Natural killer cell (primary cell): ENCODE data around the gene ZFP92. TPM values are rescaled to one million over a fixed set of nuclear protein-coding genes. Genes with fewer than 3 reads are reported as not detected.

Experiments used
- ATAC-seq, 3 donors: fragments of 150-1000 bp in 2 of 3; fragments of 200-7000 bp in 1 of 3; cut with Tn5 transposase; 1 replicate in 1 of 3; 2 replicates in 2 of 3; pipeline ENCODE4 v1.10.0; 2021; ENCODE audit warnings: mild to moderate bottlenecking in 2 of 3, moderate library complexity in 2 of 3
- DNase-seq, 2 donors: peaks; one replicate each; pipeline versions ENCODE4 v3.0.0 to v3.0.0-alpha.2; 2013 to 2021; ENCODE audit warnings: mixed read lengths in 1 of 2
- H3K27ac ChIP-seq: one replicate; pipeline ENCODE4 v1.5.1; 2013; ENCODE audit warnings: mild to moderate bottlenecking, low read length
- H3K27me3 ChIP-seq: one replicate; pipeline ENCODE4 v1.6.1; 2013; ENCODE audit warnings: low read length; ENCODE audit not compliant: control insufficient read depth, insufficient read depth
- H3K36me3 ChIP-seq: one replicate; pipeline ENCODE4 v1.6.1; 2013; ENCODE audit warnings: low read length; ENCODE audit not compliant: control insufficient read depth, insufficient read depth
- H3K4me1 ChIP-seq: one replicate; pipeline ENCODE4 v1.6.1; 2013; ENCODE audit warnings: low read length; ENCODE audit not compliant: control insufficient read depth, insufficient read depth
- H3K4me3 ChIP-seq: one replicate; pipeline ENCODE4 v1.5.1; 2013; ENCODE audit warnings: low read length
- H3K9me3 ChIP-seq: one replicate; pipeline ENCODE4 v1.6.1; 2013; ENCODE audit warnings: low read length; ENCODE audit not compliant: control insufficient read depth, insufficient read depth
- H3K27ac Mint-ChIP-seq, 2 donors: one replicate each; pipeline ENCODE4 v1.8.0; 2022; ENCODE audit warnings: mild to moderate bottlenecking in 2 of 2, mixed read lengths in 2 of 2, moderate library complexity in 1 of 2
- H3K27me3 Mint-ChIP-seq, 2 donors: one replicate each; pipeline ENCODE4 v1.8.0; 2022; ENCODE audit warnings: low read depth in 2 of 2, mixed read lengths in 2 of 2
- H3K36me3 Mint-ChIP-seq: one replicate; pipeline ENCODE4 v1.8.0; 2022; ENCODE audit warnings: mixed read lengths
- H3K4me1 Mint-ChIP-seq, 2 donors: one replicate each; pipeline ENCODE4 v1.8.0; 2022; ENCODE audit warnings: mixed read lengths in 2 of 2
- H3K4me3 Mint-ChIP-seq: one replicate; pipeline ENCODE4 v1.8.0; 2022; ENCODE audit warnings: mild to moderate bottlenecking, moderate library complexity, mixed read lengths
- H3K9me3 Mint-ChIP-seq, 2 donors: one replicate each; pipeline ENCODE4 v1.8.0; 2022; ENCODE audit warnings: mixed read lengths in 2 of 2
- CTCF ChIP-seq: fragments of 200-600 bp; IDR thresholded peaks from one replicate; pipeline ENCODE4 v1.8.0; 2022; ENCODE audit warnings: antibody characterized with exemption
- WGBS: methylation state at CpG from one replicate; pipeline ENCODE4 v1.1.7; 2013; ENCODE audit warnings: missing lambda C conversion rate; ENCODE audit not compliant: insufficient coverage; 5-methylcytosine and 5-hydroxymethylcytosine counted together
- intact Hi-C: fragments of 100-400 bp; cut with micrococcal nuclease; formaldehyde crosslinking; loops from one replicate; pipeline ENCODE4 v1.14.2; 2022
- total RNA-seq, 4 donors: library from RNA; stranded (reverse); fragments of 120-200 nt in 1 of 4; gene quantifications; one replicate each; pipeline versions ENCODE4 v1.2.3 to v1.2.4, GENCODE V29; 2013 to 2022

Gene ZFP92
- total RNA-seq, 3 donors from 2014 or later (not counting 1 experiment from before 2014, with no cell fraction given) = 1.6 to 3.3 (median 2.9) TPM

GRCh38 chrX:153406903-153407302, 4.4 kb upstream of the ZFP92 start:
- H3K27me3 Mint-ChIP-seq = peaks cover 4 to 12% of the 10 kb centered on the region in 2 donors
- H3K9me3 ChIP-seq = no peaks in the 10 kb centered on the region
- H3K9me3 Mint-ChIP-seq = no peaks in the 10 kb centered on the region
- no peak overlapping the region for H3K4me3 ChIP-seq
- intact Hi-C loops = no loop called here
- WGBS = 95% methylated on average over 7 of the region's 7 CpGs
- H3K36me3 ChIP-seq = no peaks in the 10 kb centered on the region
- H3K27ac ChIP-seq = no peak overlapping the region
- no peak overlapping the region for H3K27ac Mint-ChIP-seq
- no peak for ATAC-seq
- no peak overlapping the region for H3K4me3 Mint-ChIP-seq
- no peaks in the 10 kb centered on the region for H3K36me3 Mint-ChIP-seq
- no peak for TF ChIP-seq CTCF
- H3K4me1 Mint-ChIP-seq = peaks cover 0 to 3% of the 10 kb centered on the region in 2 donors
- peaks cover 6% of the 10 kb centered on the region for H3K4me1 ChIP-seq
- H3K27me3 ChIP-seq = no peaks in the 10 kb centered on the region
- no peak for DNase-seq

GRCh38 chrX:153407736-153408135, 3.5 kb upstream of the ZFP92 start:
- Histone ChIP-seq H3K4me3 (no peak overlapping the region), H3K36me3 (no peaks in the 10 kb centered on the region), H3K4me1 (peaks cover 15% of the 10 kb centered on the region), H3K9me3 (no peaks in the 10 kb centered on the region), H3K27ac (no peak overlapping the region), H3K27me3 (no peaks in the 10 kb centered on the region)
- WGBS = 94% methylated on average over 3 of the region's 3 CpGs
- Mint-ChIP-seq H3K27me3 (peaks cover 0 to 11% of the 10 kb centered on the region in 2 donors), H3K9me3 (no peaks in the 10 kb centered on the region), H3K4me3 (no peak overlapping the region), H3K4me1 (peaks cover 0 to 10% of the 10 kb centered on the region in 2 donors), H3K27ac (no peak overlapping the region), H3K36me3 (no peaks in the 10 kb centered on the region)
- intact Hi-C loops = no loop called here
- no peak for ATAC-seq
- no peak for TF ChIP-seq CTCF
- DNase-seq = no peak

DNA sequence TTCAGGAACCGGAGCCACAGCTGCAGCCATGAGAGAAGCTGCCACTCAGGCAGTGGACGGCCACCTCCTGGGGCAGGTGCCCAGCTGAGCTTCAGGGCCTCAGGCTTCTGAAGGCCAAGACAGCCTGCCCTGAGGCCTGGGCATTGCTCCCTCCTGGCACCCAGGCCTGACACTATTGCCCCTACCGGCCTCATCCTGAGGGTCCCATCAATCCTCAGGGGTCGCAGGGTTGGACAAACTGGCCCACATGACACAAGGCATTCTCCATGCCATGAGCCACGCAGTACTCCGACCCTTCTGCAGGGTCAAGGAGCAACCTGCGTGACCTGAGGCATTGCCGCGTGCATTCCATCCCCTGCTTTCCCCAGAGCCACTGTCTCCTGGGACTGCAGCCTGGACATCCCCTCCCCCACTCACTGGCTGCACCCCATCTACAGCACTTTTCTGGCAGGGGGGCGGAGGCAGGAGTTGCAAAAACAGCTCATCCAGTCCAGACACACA, 3.0 kb upstream of the ZFP92 start:
- H3K4me3 Mint-ChIP-seq = no peak overlapping the region
- H3K9me3 Mint-ChIP-seq = no peaks in the 10 kb centered on the region
- H3K4me1 Mint-ChIP-seq = peaks cover 0 to 10% of the 10 kb centered on the region in 2 donors
- Histone ChIP-seq H3K36me3 (no peaks in the 10 kb centered on the region), H3K27me3 (no peaks in the 10 kb centered on the region), H3K27ac (no peak overlapping the region), H3K4me3 (no peak overlapping the region), H3K9me3 (no peaks in the 10 kb centered on the region), H3K4me1 (peaks cover 15% of the 10 kb centered on the region)
- ATAC-seq = no peak
- H3K36me3 Mint-ChIP-seq = no peaks in the 10 kb centered on the region
- peaks cover 0 to 6% of the 10 kb centered on the region in 2 donors for H3K27me3 Mint-ChIP-seq
- WGBS = 93% methylated on average over 10 of the region's 10 CpGs
- no peak overlapping the region for H3K27ac Mint-ChIP-seq
- no peak for DNase-seq
- intact Hi-C loops = no loop called here
- no peak for TF ChIP-seq CTCF

DNA sequence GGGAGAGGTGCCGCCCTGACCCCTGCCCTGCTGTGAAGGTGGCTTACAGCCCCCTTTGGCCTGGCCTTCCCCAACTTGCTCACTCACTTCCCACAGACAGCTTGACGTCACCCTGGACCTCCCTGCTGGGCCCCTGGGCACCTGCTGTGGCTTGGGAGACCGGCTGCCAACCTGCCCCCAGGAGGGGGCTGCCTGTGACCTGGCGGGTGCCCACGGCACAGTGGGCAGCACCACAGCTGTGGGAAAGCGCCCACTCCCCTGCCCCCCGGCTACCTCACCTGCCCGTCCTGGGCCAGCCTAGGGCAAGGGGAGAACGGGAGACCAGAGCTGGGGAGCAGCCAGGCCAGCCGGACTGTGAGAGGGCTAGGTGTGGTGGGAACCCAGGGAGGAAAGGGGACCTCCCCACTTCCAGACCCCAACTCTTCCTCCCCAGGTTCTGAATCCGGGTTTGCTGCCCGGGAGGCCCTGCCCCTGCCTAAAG, 2.4 kb upstream of the ZFP92 start:
- Mint-ChIP-seq H3K4me3 (no peak overlapping the region), H3K9me3 (no peaks in the 10 kb centered on the region), H3K4me1 (peaks cover 0 to 10% of the 10 kb centered on the region in 2 donors), H3K36me3 (no peaks in the 10 kb centered on the region), H3K27me3 (peaks cover 0 to 5% of the 10 kb centered on the region in 2 donors), H3K27ac (no peak overlapping the region)
- no peak for TF ChIP-seq CTCF
- intact Hi-C loops = no loop called here
- H3K27me3 ChIP-seq = no peaks in the 10 kb centered on the region
- DNase-seq (no peak), ATAC-seq (no peak)
- H3K36me3 ChIP-seq = no peaks in the 10 kb centered on the region
- H3K4me1 ChIP-seq = peaks cover 15% of the 10 kb centered on the region
- H3K9me3 ChIP-seq = no peaks in the 10 kb centered on the region
- no peak overlapping the region for H3K27ac ChIP-seq
- H3K4me3 ChIP-seq = no peak overlapping the region
- 77% methylated on average over 7 of the region's 12 CpGs for WGBS
